Calu3 (cell line): Measurements from ENCODE around the gene RALA. TPM values are rescaled to one million over a fixed set of nuclear protein-coding genes. Genes with fewer than 3 reads are reported as not detected.

Experiments
- BruUV-seq: library from RNA; stranded (reverse); fragments of 400-500 nt; replicated peaks from 2 replicates; lab custom pipeline; 2021; lab: Mats Ljungman, UMichigan
- CTCF ChIA-PET: fragments of 300-600 bp; sonication (Branson Sonifier 250); formaldehyde crosslinking; loops from one replicate; lab custom pipeline; 2022; ENCODE audit warnings: antibody characterized with exemption; lab: Charles Lee
- DNase-seq: peaks from one replicate; pipeline ENCODE4 v3.0.0; 2022
- H3K27ac Mint-ChIP-seq: one replicate; pipeline ENCODE4 v1.8.0; 2022; ENCODE audit warnings: mixed read lengths; ENCODE audit not compliant: unreplicated experiment
- H3K27me3 Mint-ChIP-seq: one replicate; pipeline ENCODE4 v1.8.0; 2022; ENCODE audit warnings: mixed read lengths; ENCODE audit not compliant: unreplicated experiment
- H3K36me3 Mint-ChIP-seq: one replicate; pipeline ENCODE4 v1.8.0; 2022; ENCODE audit warnings: mild to moderate bottlenecking, moderate library complexity, mixed read lengths; ENCODE audit not compliant: insufficient read depth, unreplicated experiment
- H3K4me1 Mint-ChIP-seq: one replicate; pipeline ENCODE4 v1.8.0; 2022; ENCODE audit warnings: mild to moderate bottlenecking, low read depth, mixed read lengths; ENCODE audit not compliant: unreplicated experiment
- H3K4me3 Mint-ChIP-seq: one replicate; pipeline ENCODE4 v1.8.0; 2022; ENCODE audit warnings: mild to moderate bottlenecking, low read depth, moderate library complexity, mixed read lengths; ENCODE audit not compliant: unreplicated experiment
- H3K9me3 Mint-ChIP-seq: one replicate; pipeline ENCODE4 v1.8.0; 2022; ENCODE audit warnings: low read depth, mixed read lengths; ENCODE audit not compliant: unreplicated experiment
- intact Hi-C: fragments of 100-400 bp; cut with micrococcal nuclease; formaldehyde crosslinking; loops from one replicate; pipeline ENCODE4 v1.10.0; 2022; ENCODE audit not compliant: unreplicated experiment
- total RNA-seq: library from RNA; stranded (reverse); gene quantifications from 2 replicates; pipeline ENCODE4 v1.2.3, GENCODE V29; 2022
- TF ChIP-seq, protein P1 (sequence below): fragments of 200-600 bp; IDR thresholded peaks from one replicate; pipeline ENCODE4 v1.8.0; 2022; ENCODE audit warnings: antibody characterized with exemption; ENCODE audit not compliant: unreplicated experiment

RALA gene
- total RNA-seq, 1 experiment from 2014 or later = 64.8 TPM

GRCh38 chr7:39616138-39616537, 7.2 kb upstream of the RALA start:
- H3K4me1 Mint-ChIP-seq = peaks cover 18% of the 10 kb centered on the region
- no peaks in the 10 kb centered on the region for H3K27me3 Mint-ChIP-seq
- TF ChIP-seq, protein P1, sequence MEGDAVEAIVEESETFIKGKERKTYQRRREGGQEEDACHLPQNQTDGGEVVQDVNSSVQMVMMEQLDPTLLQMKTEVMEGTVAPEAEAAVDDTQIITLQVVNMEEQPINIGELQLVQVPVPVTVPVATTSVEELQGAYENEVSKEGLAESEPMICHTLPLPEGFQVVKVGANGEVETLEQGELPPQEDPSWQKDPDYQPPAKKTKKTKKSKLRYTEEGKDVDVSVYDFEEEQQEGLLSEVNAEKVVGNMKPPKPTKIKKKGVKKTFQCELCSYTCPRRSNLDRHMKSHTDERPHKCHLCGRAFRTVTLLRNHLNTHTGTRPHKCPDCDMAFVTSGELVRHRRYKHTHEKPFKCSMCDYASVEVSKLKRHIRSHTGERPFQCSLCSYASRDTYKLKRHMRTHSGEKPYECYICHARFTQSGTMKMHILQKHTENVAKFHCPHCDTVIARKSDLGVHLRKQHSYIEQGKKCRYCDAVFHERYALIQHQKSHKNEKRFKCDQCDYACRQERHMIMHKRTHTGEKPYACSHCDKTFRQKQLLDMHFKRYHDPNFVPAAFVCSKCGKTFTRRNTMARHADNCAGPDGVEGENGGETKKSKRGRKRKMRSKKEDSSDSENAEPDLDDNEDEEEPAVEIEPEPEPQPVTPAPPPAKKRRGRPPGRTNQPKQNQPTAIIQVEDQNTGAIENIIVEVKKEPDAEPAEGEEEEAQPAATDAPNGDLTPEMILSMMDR = no peak
- no TSS peak for BruUV-seq
- intact Hi-C loops = loop anchor here (5.0 kb wide), 1 partner anchor 34 kb away; no protein-coding TSS in a partner anchor
- no peaks in the 10 kb centered on the region for H3K9me3 Mint-ChIP-seq
- CTCF ChIA-PET = interaction anchor here (0.6 to 3.4 kb wide), 3 partner anchors 11 to 1051 kb away, joined by 4 to 11 read pairs (median 5); no protein-coding TSS in a partner anchor
- no peak overlapping the region for H3K27ac Mint-ChIP-seq
- DNase-seq = no peak
- no peak overlapping the region for H3K4me3 Mint-ChIP-seq
- no peaks in the 10 kb centered on the region for H3K36me3 Mint-ChIP-seq

- no peaks in the 10 kb centered on the region for H3K9me3 Mint-ChIP-seq
- no peak overlapping the region for H3K4me3 Mint-ChIP-seq
- H3K4me1 Mint-ChIP-seq = peaks cover 23% of the 10 kb centered on the region
- TF ChIP-seq, protein P1 = no peak
- H3K27ac Mint-ChIP-seq = no peak overlapping the region
- intact Hi-C loops = loop anchor here (5.0 kb wide), 1 partner anchor 35 kb away; no protein-coding TSS in a partner anchor
- H3K36me3 Mint-ChIP-seq = peaks cover 3% of the 10 kb centered on the region
- CTCF ChIA-PET = interaction anchor here (0.7 to 3.4 kb wide), 3 partner anchors 8 to 125 kb away, joined by 3 to 11 read pairs (median 6); no protein-coding TSS in a partner anchor
- no peaks in the 10 kb centered on the region for H3K27me3 Mint-ChIP-seq
- DNase-seq = no peak
- BruUV-seq = no TSS peak
Observed at GRCh38 chr7:39617005-39617404, 6.4 kb upstream of the RALA start.

- BruUV-seq = no TSS peak
- TF ChIP-seq, protein P1 = no peak
- H3K4me1 Mint-ChIP-seq = peaks cover 31% of the 10 kb centered on the region
- no peaks in the 10 kb centered on the region for H3K27me3 Mint-ChIP-seq
- no peak overlapping the region for H3K27ac Mint-ChIP-seq
- CTCF ChIA-PET = no interaction called here
- intact Hi-C loops = loop anchor here (5.0 kb wide), 1 partner anchor 37 kb away; no protein-coding TSS in a partner anchor
- DNase-seq = no peak
- peaks cover 21% of the 10 kb centered on the region for H3K36me3 Mint-ChIP-seq
- no peaks in the 10 kb centered on the region for H3K9me3 Mint-ChIP-seq
- no peak overlapping the region for H3K4me3 Mint-ChIP-seq
Observed at GRCh38 chr7:39618868-39619267, 4.5 kb upstream of the RALA start.

GRCh38 chr7:39620486-39620885, 2.9 kb upstream of the RALA start:
- intact Hi-C loops = no loop called here
- no peak for DNase-seq
- CTCF ChIA-PET = interaction anchor here (1.5 kb wide), 1 partner anchor 40 kb away, joined by 4 read pairs; no protein-coding TSS in a partner anchor
- BruUV-seq = no TSS peak
- no peaks in the 10 kb centered on the region for H3K9me3 Mint-ChIP-seq
- peaks cover 39% of the 10 kb centered on the region for H3K4me1 Mint-ChIP-seq
- H3K27ac Mint-ChIP-seq = no peak overlapping the region
- no peaks in the 10 kb centered on the region for H3K27me3 Mint-ChIP-seq
- no peak overlapping the region for H3K4me3 Mint-ChIP-seq
- peaks cover 35% of the 10 kb centered on the region for H3K36me3 Mint-ChIP-seq
- TF ChIP-seq, protein P1 = no peak
